ENCODE results near the gene FBXO28.

Gene FBXO28

GRCh38 chr1:224095867-224096266 lies 18.0 kb upstream of the FBXO28 start:
- no peak for DNase-seq

- DNase-seq, result no peak
Measured at GRCh38 chr1:224096773-224097172, 17.1 kb upstream of the FBXO28 start.

DNA sequence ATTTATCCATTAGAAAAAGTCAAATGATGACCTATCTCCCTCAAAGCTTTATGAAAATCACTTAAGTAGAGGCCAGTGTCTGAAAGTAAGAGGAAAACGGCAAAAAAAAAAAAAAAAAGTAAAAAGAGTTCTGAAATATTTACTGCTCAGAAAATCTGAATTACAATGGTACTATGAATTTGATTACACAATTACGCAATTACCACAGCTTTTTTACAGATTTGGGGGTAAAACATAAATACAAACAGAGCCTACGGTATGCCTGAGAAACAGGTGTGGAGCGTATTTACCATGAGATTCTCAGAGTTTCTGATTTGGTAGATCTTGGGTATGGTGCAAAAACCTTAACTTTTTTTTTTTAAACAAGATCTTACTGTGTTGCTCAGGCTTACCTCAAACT lies 15.9 kb upstream of the FBXO28 start:
- no peak for DNase-seq

GRCh38 chr1:224106568-224107281 lies 7.2 kb upstream of the FBXO28 start:
- DNase-seq, result no peak

DNA sequence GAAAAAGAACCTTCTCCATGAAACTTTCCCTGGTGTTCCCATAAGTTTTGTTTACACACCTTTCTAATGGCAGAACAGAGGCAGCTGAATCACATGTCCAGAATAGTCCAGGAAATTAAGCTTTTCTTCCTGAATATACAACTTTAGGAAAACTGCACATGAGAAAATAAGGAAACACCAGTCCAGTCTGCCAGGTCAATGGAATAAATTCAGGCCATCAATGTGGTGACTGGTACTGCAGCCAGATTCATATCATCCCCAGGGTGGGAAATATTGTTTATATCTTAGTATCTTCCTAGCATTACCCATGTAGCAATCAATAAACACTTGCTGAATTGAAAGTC lies 6.7 kb upstream of the FBXO28 start:
- DNase-seq, result no peak

DNA sequence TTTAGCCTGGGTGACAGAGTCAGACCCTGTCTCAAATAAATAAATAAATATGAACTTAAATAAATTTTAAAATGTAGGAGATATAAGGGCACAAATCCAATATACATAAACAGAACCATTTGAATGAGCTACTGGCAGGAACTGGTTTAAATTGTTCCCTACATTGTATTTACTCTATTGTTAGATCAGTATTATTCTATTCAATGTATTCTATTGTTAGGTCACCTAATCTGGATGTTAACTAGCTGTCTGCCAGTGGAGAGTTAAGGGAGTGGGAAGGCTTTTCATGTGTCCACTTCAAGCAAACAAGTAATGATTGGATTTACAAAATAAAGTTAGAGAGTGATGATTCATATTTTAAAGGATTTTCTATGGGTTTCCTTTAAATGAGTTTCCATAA lies 4.9 kb upstream of the FBXO28 start:
- no peak for DNase-seq

- no peak for DNase-seq
Measured at GRCh38 chr1:224109981-224110380, 3.9 kb upstream of the FBXO28 start.

DNA sequence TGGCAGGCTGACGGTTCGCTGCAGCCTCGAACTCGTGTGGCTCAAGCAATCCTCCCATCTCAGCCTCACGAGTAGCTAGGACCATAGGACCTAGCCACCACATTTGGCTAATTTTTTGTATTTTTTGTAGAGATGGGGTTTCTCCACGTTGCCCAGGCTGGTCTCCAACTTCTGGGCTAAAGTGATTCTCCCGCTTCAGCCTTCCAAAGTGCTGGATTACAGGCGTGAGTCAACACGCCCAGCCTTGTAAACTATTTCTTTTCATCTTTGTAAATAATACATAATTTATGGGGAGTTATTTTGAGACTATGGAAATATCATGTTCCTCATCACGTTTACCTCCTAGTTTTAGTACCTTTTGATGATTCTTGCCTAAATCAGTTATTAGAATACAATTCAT lies 906 bp upstream of the FBXO28 start:
- no peak for DNase-seq

- no peak for DNase-seq
Measured at GRCh38 chr1:224113545-224113917, 380 bp upstream of the FBXO28 start.

DNA sequence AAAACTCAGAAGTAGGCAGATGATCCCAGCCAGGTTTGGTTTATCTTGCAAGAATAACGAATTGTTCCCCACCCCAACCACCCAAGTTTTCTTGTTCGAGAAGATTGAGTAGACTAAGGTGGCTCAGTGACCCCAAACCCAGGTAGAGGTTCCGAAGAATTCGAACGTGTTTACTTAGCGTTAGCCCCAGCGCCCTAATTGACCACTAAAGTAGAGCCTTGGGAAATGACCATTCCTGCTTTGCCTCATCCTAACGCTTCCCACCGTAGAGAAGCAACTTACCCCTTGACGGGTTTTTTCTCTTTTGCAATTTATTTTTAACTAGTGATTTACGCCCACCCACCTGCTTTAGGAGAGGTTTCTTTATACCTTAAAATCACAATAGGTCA lies 870 bp downstream of the FBXO28 start:
- no peak for DNase-seq

DNA sequence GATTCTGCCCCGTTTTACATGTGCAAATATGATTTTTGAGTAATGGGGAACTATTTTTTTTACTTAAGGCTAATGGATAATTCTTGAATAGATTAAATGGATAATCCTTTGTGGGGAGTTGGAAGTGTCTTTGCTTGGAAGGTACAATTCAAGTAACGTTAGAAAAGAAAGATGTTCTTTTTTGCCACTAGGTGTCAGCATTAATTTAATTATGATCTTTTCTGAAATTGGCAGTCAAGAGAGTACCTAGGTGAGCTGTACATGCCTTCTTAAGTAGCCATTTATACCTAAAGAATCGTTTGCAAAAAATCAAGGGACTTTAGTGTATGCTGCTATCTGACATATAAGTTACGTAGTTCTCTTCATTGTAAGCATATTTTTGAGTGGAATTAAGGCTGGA lies 2.2 kb downstream of the FBXO28 start:
- no peak for DNase-seq

DNA sequence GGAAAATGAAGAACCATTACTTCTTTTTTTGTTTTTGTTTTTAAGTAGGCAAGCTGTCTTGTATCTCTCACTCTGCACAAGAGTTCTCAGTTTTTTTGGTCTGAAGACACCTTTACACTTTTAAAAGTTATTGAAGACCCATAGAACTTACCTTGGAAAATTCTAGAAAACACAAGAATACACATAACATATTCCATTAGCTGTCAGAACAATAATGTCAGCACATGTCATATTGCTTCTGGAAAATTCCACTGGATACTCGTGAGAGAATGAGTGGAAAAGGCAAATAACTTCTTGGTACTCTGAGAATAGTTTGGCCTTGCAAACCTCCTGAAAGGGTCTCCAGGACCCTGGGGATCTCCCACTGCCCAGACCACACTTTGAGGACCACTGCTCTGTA lies 4.8 kb downstream of the FBXO28 start:
- no peak for DNase-seq

- no peak for DNase-seq
Measured at GRCh38 chr1:224123136-224123535, 9.2 kb downstream of the FBXO28 start.

- DNase-seq, result no peak
Measured at GRCh38 chr1:224124220-224124619, 10.3 kb downstream of the FBXO28 start.

- DNase-seq, result no peak
Measured at GRCh38 chr1:224127925-224128819, 14.3 kb downstream of the FBXO28 start.

DNA sequence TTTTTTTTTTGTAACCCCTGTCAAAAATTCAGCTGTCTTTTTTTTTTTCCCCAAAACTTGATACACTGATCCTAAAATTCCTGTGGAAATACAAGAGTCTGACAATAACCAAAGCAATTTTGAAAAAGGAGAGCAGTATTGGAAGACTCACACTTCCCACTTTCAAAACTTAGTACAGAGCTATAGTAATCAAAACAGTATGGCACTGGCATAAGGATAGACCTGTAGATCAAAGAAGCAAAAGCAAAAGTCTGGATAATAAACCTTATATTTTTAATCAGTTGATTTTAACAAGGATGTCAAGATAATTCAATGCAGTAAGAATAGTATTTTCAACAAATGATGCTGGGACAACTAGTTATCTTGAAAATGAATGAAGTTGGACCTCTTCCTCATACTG lies 17.3 kb downstream of the FBXO28 start:
- no peak for DNase-seq

DNA sequence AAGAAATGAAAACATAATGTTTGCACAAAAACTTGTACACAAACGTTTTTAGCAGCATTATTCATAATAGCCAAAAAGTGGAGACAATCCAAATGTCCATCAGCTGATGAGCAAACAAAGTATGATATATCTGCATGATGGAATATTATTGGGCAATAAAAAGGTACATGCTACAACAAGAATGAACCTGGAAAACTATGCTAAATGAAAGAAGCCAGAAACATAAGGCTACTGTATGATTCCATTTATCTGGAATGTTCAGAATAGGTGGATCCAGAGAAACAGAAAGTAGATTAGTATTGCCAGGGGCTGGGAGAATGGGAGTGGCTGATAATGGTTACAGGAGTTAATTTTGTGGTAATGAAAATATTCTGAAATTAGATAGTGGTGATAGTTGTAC lies 19.0 kb downstream of the FBXO28 start:
- DNase-seq, result no peak

- no peak for DNase-seq
Measured at GRCh38 chr1:224133741-224134299, 19.9 kb downstream of the FBXO28 start.

DNA sequence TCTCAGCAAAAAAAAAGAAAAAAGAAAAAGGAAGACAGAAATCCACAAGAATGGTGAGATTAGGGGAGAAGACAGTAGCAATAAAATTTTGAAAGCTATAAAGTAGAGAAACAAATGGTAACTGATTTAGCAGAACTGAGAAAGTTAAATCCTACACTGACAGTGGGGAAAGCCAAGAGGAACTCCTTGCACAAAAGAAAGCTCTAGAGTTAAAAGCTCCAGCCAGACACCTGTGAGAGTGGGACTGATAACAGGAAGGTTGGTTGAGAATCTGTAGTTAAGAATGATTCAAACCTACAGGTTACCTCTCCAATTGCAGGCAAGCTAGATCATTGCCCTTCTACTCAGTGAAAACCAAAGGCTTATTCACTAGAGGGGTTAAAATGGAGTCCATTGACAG lies 23.6 kb downstream of the FBXO28 start:
- no peak for DNase-seq

GRCh38 chr1:224138198-224138597 lies 24.3 kb downstream of the FBXO28 start:
- DNase-seq, result no peak

DNA sequence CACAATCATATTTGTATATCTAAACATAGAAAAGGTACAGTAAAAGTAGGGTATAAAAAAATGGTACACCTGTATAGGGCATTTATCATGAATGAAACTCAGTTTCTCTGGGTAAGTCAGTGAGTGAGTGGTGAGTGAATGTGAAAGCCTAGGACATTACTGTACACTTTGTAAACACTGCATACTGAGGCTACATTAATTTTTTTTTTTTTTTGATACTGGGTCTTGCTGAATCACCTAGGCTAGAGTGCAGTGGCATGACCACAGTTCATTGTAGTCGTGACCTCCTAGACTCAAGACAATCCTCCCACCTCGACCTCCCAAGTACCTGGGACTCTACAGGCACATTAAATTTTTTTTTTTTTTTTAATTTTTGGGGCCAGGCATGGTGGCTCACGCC lies 27.8 kb downstream of the FBXO28 start:
- DNase-seq, result no peak

DNA sequence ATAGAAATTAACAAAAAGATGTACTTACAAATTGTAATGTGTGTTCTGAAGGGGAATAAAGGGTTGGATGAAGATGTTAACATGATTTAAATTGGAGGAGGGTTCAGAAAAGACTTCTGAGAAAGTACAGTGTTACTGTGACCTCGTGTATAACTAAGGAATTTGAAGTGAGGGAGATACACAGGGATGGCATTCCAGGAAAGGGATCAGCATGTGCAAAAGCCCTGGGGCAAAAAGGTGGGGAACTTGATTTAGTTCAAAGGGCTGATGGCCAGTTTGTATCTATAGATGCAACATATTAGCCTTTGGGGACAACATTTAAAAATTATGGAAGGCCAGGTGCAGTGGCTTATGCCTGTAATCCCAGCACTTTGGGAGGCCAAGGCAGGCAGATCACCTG lies 35.8 kb downstream of the FBXO28 start:
- DNase-seq, result no peak

GRCh38 chr1:224151117-224151516 lies 37.2 kb downstream of the FBXO28 start:
- no peak for DNase-seq

DNA sequence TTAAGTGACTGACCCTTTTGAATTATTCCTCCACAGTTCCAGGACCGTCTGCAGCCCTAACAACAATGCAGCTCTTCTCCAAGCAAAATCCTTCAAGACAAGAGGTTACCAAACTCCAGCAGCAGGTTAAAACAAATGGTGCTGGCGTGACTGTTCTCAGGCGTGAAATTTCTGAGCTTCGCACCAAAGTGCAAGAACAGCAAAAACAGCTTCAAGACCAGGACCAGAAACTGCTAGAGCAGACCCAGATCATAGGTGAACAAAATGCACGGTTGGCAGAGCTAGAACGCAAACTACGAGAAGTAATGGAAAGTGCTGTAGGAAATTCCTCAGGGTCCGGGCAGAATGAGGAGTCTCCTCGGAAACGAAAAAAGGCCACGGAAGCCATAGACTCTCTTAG lies 43.4 kb downstream of the FBXO28 start:
- DNase-seq, result no peak
